HG03575 (cell line): ENCODE results near the gene PEG3.

ENCODE experiments used
- ATAC-seq: cut with Tn5 transposase; IDR thresholded peaks from one replicate; pipeline ENCODE4 v1.9.1; 2021; ENCODE audit not compliant: unreplicated experiment, insufficient number of reproducible peaks, low FRiP score; ENCODE audit errors: extremely low read depth

The PEG3 gene

GRCh38 chr19:56814656-56815055 lies 25.9 kb downstream of the PEG3 start:
- no peak for ATAC-seq

- no peak for ATAC-seq
Measured at GRCh38 chr19:56813531-56813930, 27.0 kb downstream of the PEG3 start.

GRCh38 chr19:56811480-56811879 lies 29.0 kb downstream of the PEG3 start:
- ATAC-seq = no peak

- ATAC-seq = no peak
Measured at GRCh38 chr19:56810260-56810659, 30.3 kb downstream of the PEG3 start.

- no peak for ATAC-seq
Measured at GRCh38 chr19:56808717-56809392, 31.7 kb downstream of the PEG3 start.

- no peak for ATAC-seq
Measured at GRCh38 chr19:56806639-56807038, 33.9 kb downstream of the PEG3 start.
